CD4-positive, alpha-beta T cell treated with Interleukin-21 for 1 hour (primary cell): ENCODE results near the gene ACTL10.
"Not testable (repeated sequence)": the region's sequence is repeated elsewhere in the genome, so short reads cannot be mapped to it uniquely, and the experiment has no call there.

Experiments used
- DNase-seq: peaks from one replicate; pipeline ENCODE4 v3.0.0-alpha.2; 2020

Gene ACTL10

GRCh38 chr20:33700696-33701441 lies 34.1 kb downstream of the ACTL10 start:
- not testable (repeated sequence) for DNase-seq

- no peak for DNase-seq
Measured at GRCh38 chr20:33701629-33702450, 35.1 kb downstream of the ACTL10 start.

- no peak for DNase-seq
Measured at GRCh38 chr20:33702861-33703260, 36.1 kb downstream of the ACTL10 start.

- no peak for DNase-seq
Measured at GRCh38 chr20:33703498-33704137, 36.9 kb downstream of the ACTL10 start.

GRCh38 chr20:33704197-33704924 lies 37.6 kb downstream of the ACTL10 start:
- DNase-seq, result no peak

- no peak for DNase-seq
Measured at GRCh38 chr20:33707668-33708067, 40.9 kb downstream of the ACTL10 start.

- DNase-seq, result no peak
Measured at GRCh38 chr20:33709398-33709797, 42.7 kb downstream of the ACTL10 start.

GRCh38 chr20:33709905-33710541 lies 43.3 kb downstream of the ACTL10 start:
- DNase-seq, result no peak

- no peak for DNase-seq
Measured at GRCh38 chr20:33710681-33711445, 44.1 kb downstream of the ACTL10 start.

GRCh38 chr20:33711446-33711738 lies 44.6 kb downstream of the ACTL10 start:
- DNase-seq, result no peak

- no peak for DNase-seq
Measured at GRCh38 chr20:33713865-33714367, 47.2 kb downstream of the ACTL10 start.

- DNase-seq, result no peak
Measured at GRCh38 chr20:33716498-33716897, 49.8 kb downstream of the ACTL10 start.
